ENCODE data around the gene ZNF536. TPM values are rescaled to one million over a fixed set of nuclear protein-coding genes. Genes with fewer than 3 reads are reported as not detected.

The ZNF536 gene
- total RNA-seq, 2 donors from 2014 or later: 0.41 to 1.5 TPM

DNA sequence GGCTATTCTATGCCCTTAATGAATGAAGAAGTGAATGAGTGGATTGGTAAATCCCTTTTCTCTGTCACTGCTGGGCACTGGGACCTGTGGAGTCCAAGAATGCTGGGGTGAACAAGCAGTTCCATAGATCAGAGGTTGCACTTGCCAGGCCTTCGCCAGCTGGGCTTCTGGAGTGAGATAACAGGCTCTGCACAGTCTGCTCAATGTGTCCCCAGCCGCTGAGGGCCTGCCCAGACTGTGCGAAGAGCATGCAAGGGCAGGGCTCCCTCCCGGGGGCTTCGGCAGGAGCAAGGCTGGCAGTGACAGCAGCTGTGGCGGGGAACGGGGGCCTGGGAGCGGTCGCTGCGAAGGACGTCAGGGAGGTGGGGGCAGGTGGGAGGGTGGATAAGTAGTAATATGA, 51.3 kb downstream of the ZNF536 start:
- Histone ChIP-seq H3K27me3 (replicated peaks; ENCODE audit: insufficient read depth) (no peaks in the 10 kb centered on the region), H3K36me3 (no peaks in the 10 kb centered on the region), H3K9me3 (no peaks in the 10 kb centered on the region), H3K27ac (no peak overlapping the region), H3K4me3 (no peak overlapping the region), H3K4me1 (ENCODE audit: control insufficient read depth in 1 of 2, low read depth in 2 of 2) (no peaks in the 10 kb centered on the region)
- ATAC-seq (ENCODE audit: insufficient number of reproducible peaks, low FRiP score, low read depth): no peak
- TF ChIP-seq, protein P1, sequence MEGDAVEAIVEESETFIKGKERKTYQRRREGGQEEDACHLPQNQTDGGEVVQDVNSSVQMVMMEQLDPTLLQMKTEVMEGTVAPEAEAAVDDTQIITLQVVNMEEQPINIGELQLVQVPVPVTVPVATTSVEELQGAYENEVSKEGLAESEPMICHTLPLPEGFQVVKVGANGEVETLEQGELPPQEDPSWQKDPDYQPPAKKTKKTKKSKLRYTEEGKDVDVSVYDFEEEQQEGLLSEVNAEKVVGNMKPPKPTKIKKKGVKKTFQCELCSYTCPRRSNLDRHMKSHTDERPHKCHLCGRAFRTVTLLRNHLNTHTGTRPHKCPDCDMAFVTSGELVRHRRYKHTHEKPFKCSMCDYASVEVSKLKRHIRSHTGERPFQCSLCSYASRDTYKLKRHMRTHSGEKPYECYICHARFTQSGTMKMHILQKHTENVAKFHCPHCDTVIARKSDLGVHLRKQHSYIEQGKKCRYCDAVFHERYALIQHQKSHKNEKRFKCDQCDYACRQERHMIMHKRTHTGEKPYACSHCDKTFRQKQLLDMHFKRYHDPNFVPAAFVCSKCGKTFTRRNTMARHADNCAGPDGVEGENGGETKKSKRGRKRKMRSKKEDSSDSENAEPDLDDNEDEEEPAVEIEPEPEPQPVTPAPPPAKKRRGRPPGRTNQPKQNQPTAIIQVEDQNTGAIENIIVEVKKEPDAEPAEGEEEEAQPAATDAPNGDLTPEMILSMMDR (IDR thresholded peaks at IDR 0.05): no peak
- no peak for DNase-seq (ENCODE audit: low spot score)

DNA sequence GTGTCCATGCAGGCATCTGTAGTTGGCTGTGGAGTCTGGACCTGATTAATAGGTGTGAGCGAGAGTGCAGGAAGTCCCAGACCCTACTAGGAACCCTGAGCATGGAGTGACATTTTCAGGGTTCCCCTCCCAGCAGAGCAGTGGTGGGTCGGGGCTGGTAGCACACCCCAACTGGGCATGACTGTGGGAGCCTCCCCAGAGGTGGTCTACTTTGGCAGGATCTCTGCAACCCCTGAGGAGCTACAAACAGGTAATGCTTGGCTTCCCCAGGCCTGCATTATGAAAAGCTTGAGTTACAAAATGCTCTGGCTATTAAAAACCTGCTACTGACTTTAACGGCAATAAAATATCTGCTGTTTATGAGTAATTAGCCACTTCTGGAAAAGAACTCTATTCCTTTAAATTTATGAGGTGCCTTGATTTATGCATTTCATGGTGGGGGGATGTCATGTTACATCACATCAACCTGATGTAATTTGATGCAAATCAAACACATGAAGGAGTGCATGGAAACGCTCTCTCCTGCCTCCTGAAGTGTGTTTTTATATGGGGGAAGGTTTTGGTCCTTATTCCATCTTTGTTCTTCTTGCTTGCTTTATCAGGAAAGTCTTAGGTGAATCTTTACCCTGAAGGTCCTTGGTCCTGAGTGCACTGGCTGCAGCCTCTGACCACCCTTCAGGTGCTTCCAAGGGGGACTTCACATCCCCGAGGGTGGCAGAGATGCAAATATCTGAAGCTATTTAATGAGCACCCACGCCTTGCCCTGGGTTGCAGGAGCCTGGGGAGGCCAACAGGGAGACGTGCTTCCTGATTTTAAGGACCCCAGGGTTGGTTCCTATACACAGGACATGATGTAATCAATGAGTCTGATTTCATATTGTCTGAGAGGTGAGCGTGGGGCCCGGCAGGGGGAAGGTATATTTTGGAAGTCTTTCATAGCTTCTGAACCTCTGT, 54.0 kb downstream of the ZNF536 start:
- Histone ChIP-seq H3K9me3 (no peaks in the 10 kb centered on the region), H3K36me3 (no peaks in the 10 kb centered on the region), H3K4me1 (ENCODE audit: control insufficient read depth in 1 of 2, low read depth in 2 of 2) (no peaks in the 10 kb centered on the region), H3K4me3 (no peak overlapping the region), H3K27ac (no peak overlapping the region), H3K27me3 (replicated peaks; ENCODE audit: insufficient read depth) (no peaks in the 10 kb centered on the region)
- ATAC-seq (ENCODE audit: insufficient number of reproducible peaks, low FRiP score, low read depth) (no peak), DNase-seq (ENCODE audit: low spot score) (no peak)
- TF ChIP-seq, protein P1 (IDR thresholded peaks at IDR 0.05): no peak

DNA sequence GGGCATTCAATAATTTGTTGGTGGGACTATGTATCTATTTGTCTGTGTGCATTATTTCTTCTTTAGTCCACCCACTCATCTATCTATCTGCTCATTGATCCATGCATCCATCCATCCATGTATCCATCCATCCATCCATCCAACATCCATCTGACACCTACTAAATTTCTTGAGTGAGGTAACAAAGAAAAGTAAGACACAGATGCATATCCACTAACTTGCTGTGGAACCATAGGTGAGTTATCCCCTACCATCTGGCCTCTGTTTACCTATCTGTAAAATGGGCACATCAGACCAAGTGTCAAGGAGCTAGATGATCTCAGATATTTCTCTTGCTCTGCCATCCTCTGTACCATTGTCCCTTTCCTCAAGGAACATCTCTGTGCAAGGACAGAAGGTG, 54.7 kb downstream of the ZNF536 start:
- Histone ChIP-seq H3K4me3 (no peak overlapping the region), H3K27ac (no peak overlapping the region), H3K9me3 (no peaks in the 10 kb centered on the region), H3K27me3 (replicated peaks; ENCODE audit: insufficient read depth) (no peaks in the 10 kb centered on the region), H3K36me3 (no peaks in the 10 kb centered on the region), H3K4me1 (ENCODE audit: control insufficient read depth in 1 of 2, low read depth in 2 of 2) (no peaks in the 10 kb centered on the region)
- no peak for ATAC-seq (ENCODE audit: insufficient number of reproducible peaks, low FRiP score, low read depth)
- TF ChIP-seq, protein P1 (IDR thresholded peaks at IDR 0.05): no peak
- DNase-seq (ENCODE audit: low spot score): no peak

DNA sequence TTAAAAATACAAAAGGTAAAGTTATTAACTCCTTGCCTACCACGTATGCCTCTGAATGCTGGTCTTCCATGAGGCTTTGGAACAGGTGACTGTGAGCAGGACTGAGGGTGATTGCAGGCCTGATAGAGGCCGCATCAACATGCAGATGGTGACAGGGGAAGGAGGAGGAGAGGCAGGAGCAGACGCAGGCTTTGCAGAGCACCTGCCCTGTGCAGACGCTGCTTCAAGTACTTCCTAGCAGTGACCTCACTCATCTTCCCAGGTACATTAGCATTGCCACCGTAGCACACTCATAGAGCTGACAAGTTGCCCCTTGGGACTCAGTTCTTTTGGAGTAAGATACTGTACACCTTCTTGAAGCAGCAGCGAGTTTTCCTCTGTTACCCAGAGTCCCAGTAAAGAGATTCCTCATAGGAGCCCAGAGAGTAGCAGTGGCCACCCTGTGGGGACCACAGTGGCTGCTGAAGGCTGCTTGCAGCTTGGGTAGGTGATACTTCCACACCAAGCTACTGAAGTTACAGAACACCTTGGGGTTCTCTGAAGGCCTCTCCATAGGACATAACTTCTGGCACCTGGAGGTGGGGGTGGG, 56.0 kb downstream of the ZNF536 start:
- Histone ChIP-seq H3K4me3 (no peak overlapping the region), H3K27me3 (replicated peaks; ENCODE audit: insufficient read depth) (no peaks in the 10 kb centered on the region), H3K27ac (no peak overlapping the region), H3K36me3 (no peaks in the 10 kb centered on the region), H3K4me1 (ENCODE audit: control insufficient read depth in 1 of 2, low read depth in 2 of 2) (no peaks in the 10 kb centered on the region), H3K9me3 (no peaks in the 10 kb centered on the region)
- no peak for ATAC-seq (ENCODE audit: insufficient number of reproducible peaks, low FRiP score, low read depth)
- TF ChIP-seq, protein P1 (IDR thresholded peaks at IDR 0.05): no peak
- DNase-seq (ENCODE audit: low spot score): no peak

DNA sequence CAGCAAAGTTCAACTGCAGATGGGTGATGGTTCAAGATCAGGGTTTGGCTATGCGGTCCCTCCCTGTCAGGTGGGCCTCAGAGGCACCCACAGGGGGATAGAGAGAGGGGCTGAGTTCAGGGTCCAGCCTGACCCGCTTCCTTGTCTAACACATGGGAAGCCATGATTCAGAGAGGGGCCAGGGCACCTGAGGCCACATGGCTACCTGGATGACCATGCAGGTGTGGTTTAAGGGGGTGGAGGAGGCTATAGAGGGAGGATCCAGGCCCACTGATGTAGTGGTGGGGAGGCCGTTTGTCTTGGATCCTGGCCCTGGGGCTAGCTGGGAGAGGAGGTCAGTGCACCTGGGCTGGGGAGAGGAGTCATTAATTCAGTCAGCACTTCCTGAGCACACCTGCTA, 56.7 kb downstream of the ZNF536 start:
- Histone ChIP-seq H3K9me3 (no peaks in the 10 kb centered on the region), H3K27me3 (replicated peaks; ENCODE audit: insufficient read depth) (no peaks in the 10 kb centered on the region), H3K4me3 (no peak overlapping the region), H3K4me1 (ENCODE audit: control insufficient read depth in 1 of 2, low read depth in 2 of 2) (no peaks in the 10 kb centered on the region), H3K27ac (no peak overlapping the region), H3K36me3 (no peaks in the 10 kb centered on the region)
- ATAC-seq (ENCODE audit: insufficient number of reproducible peaks, low FRiP score, low read depth) (no peak), DNase-seq (ENCODE audit: low spot score) (no peak)
- TF ChIP-seq, protein P1 (IDR thresholded peaks at IDR 0.05): no peak

Data from thoracic aorta (tissue), 2 donors.